ENCODE results near the gene CAPN13.

DNA sequence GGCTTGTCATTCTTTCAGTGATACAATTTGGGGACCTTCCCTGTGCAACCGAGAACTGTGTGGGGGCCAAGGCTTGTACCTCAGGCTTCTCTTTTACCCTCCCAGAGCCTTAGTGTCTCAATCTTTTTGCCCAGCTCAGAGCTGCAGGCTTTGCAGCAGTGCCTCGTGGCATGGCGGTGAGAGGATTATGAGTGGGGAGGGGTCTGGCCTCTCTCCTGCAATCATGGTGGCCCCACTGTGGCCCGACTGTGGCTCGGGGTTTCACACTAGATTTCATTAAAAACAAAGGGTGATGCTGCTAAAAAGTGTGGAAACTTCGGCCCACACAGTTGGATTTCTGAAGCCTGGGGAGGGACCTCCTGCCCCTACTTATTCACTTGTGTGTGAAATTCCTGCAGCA lies 75.5 kb downstream of the CAPN13 start:
- TF ChIP-seq, protein P1, sequence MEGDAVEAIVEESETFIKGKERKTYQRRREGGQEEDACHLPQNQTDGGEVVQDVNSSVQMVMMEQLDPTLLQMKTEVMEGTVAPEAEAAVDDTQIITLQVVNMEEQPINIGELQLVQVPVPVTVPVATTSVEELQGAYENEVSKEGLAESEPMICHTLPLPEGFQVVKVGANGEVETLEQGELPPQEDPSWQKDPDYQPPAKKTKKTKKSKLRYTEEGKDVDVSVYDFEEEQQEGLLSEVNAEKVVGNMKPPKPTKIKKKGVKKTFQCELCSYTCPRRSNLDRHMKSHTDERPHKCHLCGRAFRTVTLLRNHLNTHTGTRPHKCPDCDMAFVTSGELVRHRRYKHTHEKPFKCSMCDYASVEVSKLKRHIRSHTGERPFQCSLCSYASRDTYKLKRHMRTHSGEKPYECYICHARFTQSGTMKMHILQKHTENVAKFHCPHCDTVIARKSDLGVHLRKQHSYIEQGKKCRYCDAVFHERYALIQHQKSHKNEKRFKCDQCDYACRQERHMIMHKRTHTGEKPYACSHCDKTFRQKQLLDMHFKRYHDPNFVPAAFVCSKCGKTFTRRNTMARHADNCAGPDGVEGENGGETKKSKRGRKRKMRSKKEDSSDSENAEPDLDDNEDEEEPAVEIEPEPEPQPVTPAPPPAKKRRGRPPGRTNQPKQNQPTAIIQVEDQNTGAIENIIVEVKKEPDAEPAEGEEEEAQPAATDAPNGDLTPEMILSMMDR (IDR thresholded peaks at IDR 0.05 in 8 of 11, conservative IDR thresholded peaks at IDR 0.05 in 3 of 11): no peak
- TF ChIP-seq POLR2AphosphoS5 (IDR thresholded peaks at IDR 0.05) (no peak), POLR2A (IDR thresholded peaks at IDR 0.05) (no peak)

All from spleen (tissue), 7 donors.